HG02852 (cell line): Measurements from ENCODE around the gene IGLL5.

Experiments
- ATAC-seq: cut with Tn5 transposase; IDR thresholded peaks from one replicate; pipeline ENCODE4 v1.9.1; 2021; ENCODE audit warnings: mild to moderate bottlenecking, moderate library complexity; ENCODE audit not compliant: unreplicated experiment

Gene IGLL5

GRCh38 chr22:22935546-22936157 lies 48.0 kb downstream of the IGLL5 start:
- ATAC-seq = peak; percentile 81

GRCh38 chr22:22936180-22936914 lies 48.7 kb downstream of the IGLL5 start:
- ATAC-seq = no peak

GRCh38 chr22:22936915-22937656 lies 49.5 kb downstream of the IGLL5 start:
- no peak for ATAC-seq

- ATAC-seq = no peak
Measured at GRCh38 chr22:22937894-22938480, 50.4 kb downstream of the IGLL5 start.

GRCh38 chr22:22938672-22939587 lies 51.3 kb downstream of the IGLL5 start:
- no peak for ATAC-seq

- no peak for ATAC-seq
Measured at GRCh38 chr22:22939588-22940368, 52.2 kb downstream of the IGLL5 start.

GRCh38 chr22:22940961-22941605 lies 53.5 kb downstream of the IGLL5 start:
- ATAC-seq = no peak

GRCh38 chr22:22941831-22942510 lies 54.4 kb downstream of the IGLL5 start:
- no peak for ATAC-seq

GRCh38 chr22:22942511-22943329 lies 55.1 kb downstream of the IGLL5 start:
- ATAC-seq = no peak

- ATAC-seq = no peak
Measured at GRCh38 chr22:22943521-22944267, 56.1 kb downstream of the IGLL5 start.

GRCh38 chr22:22944268-22944985 lies 56.8 kb downstream of the IGLL5 start:
- no peak for ATAC-seq

- ATAC-seq = no peak
Measured at GRCh38 chr22:22945195-22945594, 57.6 kb downstream of the IGLL5 start.
